PFSK-1 (cell line): ENCODE data around the gene OAF.

Source experiments
- FOXP2 ChIP-seq: optimal IDR thresholded peaks from 2 replicates; pipeline ENCODE3; 2011; ENCODE audit warnings: borderline replicate concordance, control low read depth, inconsistent platforms; ENCODE audit not compliant: insufficient read depth; ENCODE audit errors: extremely low read length, extremely low read depth
- POLR2AphosphoS5 ChIP-seq: IDR thresholded peaks from 2 replicates; pipeline ENCODE4 v1.6.1; 2012; ENCODE audit warnings: low read depth, mild to moderate bottlenecking, control low read depth, low read length, moderate library complexity
- REST ChIP-seq, 2 experiments: IDR thresholded peaks; 2 replicates each; pipeline versions ENCODE4 v1.6.1 to v1.8.0; 2011 to 2012; ENCODE audit warnings: low read depth in 2 of 2, low read length in 2 of 2, control low read depth in 1 of 2, inconsistent platforms in 1 of 2, mild to moderate bottlenecking in 1 of 2, moderate library complexity in 1 of 2; ENCODE audit not compliant: insufficient read depth in 1 of 2
- SIN3A ChIP-seq: IDR thresholded peaks from 2 replicates; pipeline ENCODE4 v1.6.1; 2012; ENCODE audit warnings: mild to moderate bottlenecking, low read length, moderate library complexity, borderline replicate concordance; ENCODE audit not compliant: insufficient read depth
- TAF1 ChIP-seq: IDR thresholded peaks from 2 replicates; pipeline ENCODE4 v1.6.1; 2012; ENCODE audit warnings: low read length, control low read depth, borderline replicate concordance; ENCODE audit not compliant: insufficient read depth

OAF gene

GRCh38 chr11:120198403-120198786 is 12.4 kb upstream of the OAF start:
- no peak for TF ChIP-seq FOXP2
- TF ChIP-seq TAF1, result no peak
- TF ChIP-seq POLR2AphosphoS5, result no peak
- TF ChIP-seq SIN3A, result no peak
- TF ChIP-seq REST (IDR thresholded peaks at IDR 0.05; ENCODE audit: insufficient read depth in 1 of 2, low read depth in 2 of 2, low read length in 2 of 2), result no peak

DNA sequence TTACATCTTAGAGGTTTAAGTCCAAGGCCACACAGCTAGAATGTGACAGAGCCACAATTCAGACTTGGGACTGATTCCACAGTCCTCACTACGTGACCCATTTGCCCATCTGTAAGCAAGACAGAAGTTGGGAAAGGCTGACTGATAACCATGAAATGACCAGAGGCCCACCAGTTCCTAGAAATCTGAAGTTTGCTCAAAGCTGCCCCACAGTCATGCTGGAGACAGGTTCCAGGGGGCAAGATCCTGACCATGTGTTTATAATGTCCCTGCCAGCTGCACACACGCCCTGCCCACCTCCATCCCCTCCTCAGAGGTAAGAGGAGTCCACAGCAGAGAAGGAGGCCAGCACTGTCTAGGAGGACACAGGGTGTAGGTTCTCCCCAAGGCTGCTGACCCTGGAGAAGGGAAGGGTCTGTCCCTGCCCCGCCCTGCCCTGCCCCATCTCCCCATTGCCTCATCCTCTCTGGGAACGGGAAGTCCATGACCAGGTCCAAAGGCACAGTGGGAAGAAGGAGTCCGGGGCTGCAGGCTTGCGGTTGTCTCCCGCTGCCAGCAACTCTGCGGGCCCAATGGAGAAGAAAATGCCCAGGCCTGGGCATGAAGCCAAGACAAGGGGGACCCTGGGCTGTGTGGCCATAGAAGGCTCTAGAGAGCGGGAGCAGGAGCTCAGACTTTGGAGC is 11.9 kb upstream of the OAF start:
- TF ChIP-seq SIN3A (no peak), FOXP2 (no peak), REST (IDR thresholded peaks at IDR 0.05; ENCODE audit: insufficient read depth in 1 of 2, low read depth in 2 of 2, low read length in 2 of 2) (no peak), POLR2AphosphoS5 (no peak), TAF1 (no peak)

GRCh38 chr11:120199613-120200012 is 11.2 kb upstream of the OAF start:
- no peak for TF ChIP-seq FOXP2
- TF ChIP-seq TAF1, result no peak
- no peak for TF ChIP-seq POLR2AphosphoS5
- TF ChIP-seq REST (IDR thresholded peaks at IDR 0.05; ENCODE audit: insufficient read depth in 1 of 2, low read depth in 2 of 2, low read length in 2 of 2), result no peak
- TF ChIP-seq SIN3A, result no peak

DNA sequence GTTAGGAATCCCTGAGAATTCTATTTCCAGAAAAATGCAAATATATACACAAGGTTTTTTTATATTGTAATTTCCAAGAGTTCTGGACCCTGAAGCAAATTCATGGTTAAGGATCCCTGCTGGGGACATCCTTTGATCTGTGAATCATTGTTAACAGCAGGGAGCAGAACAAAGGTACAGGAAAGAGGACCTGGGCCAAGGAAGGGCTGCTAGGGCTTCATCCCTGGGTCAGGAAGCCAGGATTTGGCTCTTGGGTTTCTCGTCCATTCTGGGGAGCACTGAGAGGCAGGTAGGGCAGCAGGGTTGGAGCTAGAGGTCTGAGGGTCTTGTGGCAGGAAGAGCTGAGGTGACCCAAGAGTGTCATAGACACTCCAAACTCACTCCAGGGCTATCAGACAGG is 10.2 kb upstream of the OAF start:
- TF ChIP-seq FOXP2 (no peak), REST (IDR thresholded peaks at IDR 0.05; ENCODE audit: insufficient read depth in 1 of 2, low read depth in 2 of 2, low read length in 2 of 2) (no peak), SIN3A (no peak), TAF1 (no peak), POLR2AphosphoS5 (no peak)
